Measurements from ENCODE around the gene ALG8. TPM values are rescaled to one million over a fixed set of nuclear protein-coding genes. Genes with fewer than 3 reads are reported as not detected.
"Not testable (repeated sequence)": the region's sequence is repeated elsewhere in the genome, so short reads cannot be mapped to it uniquely, and the experiment has no call there.

The ALG8 gene
- total RNA-seq: 10 to 100 TPM; 48.6 to 52.9 TPM

- ChIA-PET POLR2A (interaction anchor here (0.5 to 1.7 kb wide), 7 partner anchors 49 to 313 kb away, joined by 3 to 11 read pairs (median 4); partner anchors contain the start of genes GAB2, INTS4, KCTD21 and NDUFC2), CTCF (interaction anchor here (0.8 to 1.4 kb wide), 4 partner anchors 43 to 280 kb away, joined by 3 to 7 read pairs (median 3); partner anchors contain the start of genes KCTD21 and USP35)
Measured at GRCh38 chr11:78139422-78140391, at the start of gene ALG8. ALG8 (minus strand) TSS chr11:78139626; CDS start chr11:78139588, 38 bp downstream.

GRCh38 chr11:78188286-78189173 is 49.1 kb upstream of the ALG8 start, which contains the start of the genes KCTD21 and USP35:
KCTD21 (minus strand) TSS chr11:78188626; CDS start chr11:78174554, 14,072 bp downstream.
USP35 (plus strand) TSS chr11:78188919; CDS start chr11:78196246, 7,327 bp downstream.
- POLR2A ChIA-PET: interaction anchor here (1.0 to 1.9 kb wide), 3 partner anchors 49 to 193 kb away, joined by 4 to 11 read pairs (median 4); partner anchors contain the start of genes ALG8 and NDUFC2
- CTCF ChIA-PET: interaction anchor here (0.6 to 2.1 kb wide), 5 partner anchors 49 to 376 kb away, joined by 3 to 7 read pairs (median 3); partner anchors contain the start of genes ALG8 and INTS4

- ChIA-PET POLR2A (interaction anchor here (1.0 to 1.9 kb wide), 3 partner anchors 48 to 193 kb away, joined by 4 to 11 read pairs (median 4); partner anchors contain the start of genes ALG8 and NDUFC2), CTCF (interaction anchor here (0.6 to 2.1 kb wide), 5 partner anchors 48 to 377 kb away, joined by 3 to 7 read pairs (median 3); partner anchors contain the start of genes ALG8 and INTS4)
Measured at GRCh38 chr11:78187366-78188285, 48.2 kb upstream of the ALG8 start.

- POLR2A ChIA-PET: no interaction called here
- CTCF ChIA-PET: no interaction called here
Measured at GRCh38 chr11:78181185-78181584, 41.8 kb upstream of the ALG8 start.

- POLR2A ChIA-PET: no interaction called here
- CTCF ChIA-PET: no interaction called here
Measured at GRCh38 chr11:78180751-78181150, 41.3 kb upstream of the ALG8 start.

GRCh38 chr11:78179459-78180071 is 40.1 kb upstream of the ALG8 start:
- ChIA-PET CTCF (no interaction called here), POLR2A (no interaction called here)

GRCh38 chr11:78177216-78177615 is 37.8 kb upstream of the ALG8 start:
- POLR2A ChIA-PET: no interaction called here
- CTCF ChIA-PET: no interaction called here

- POLR2A ChIA-PET: no interaction called here
- CTCF ChIA-PET: no interaction called here
Measured at GRCh38 chr11:78176605-78177141, 37.2 kb upstream of the ALG8 start.

- POLR2A ChIA-PET, CTCF ChIA-PET: not testable (repeated sequence)
Measured at GRCh38 chr11:78175862-78176261, 36.4 kb upstream of the ALG8 start.

GRCh38 chr11:78171951-78172350 is 32.5 kb upstream of the ALG8 start:
- CTCF ChIA-PET: no interaction called here
- POLR2A ChIA-PET: no interaction called here

- ChIA-PET POLR2A (no interaction called here), CTCF (interaction anchor here (1.4 kb wide), 1 partner anchor 394 kb away, joined by 3 read pairs; no protein-coding TSS in a partner anchor)
Measured at GRCh38 chr11:78170874-78171549, 31.6 kb upstream of the ALG8 start.

GRCh38 chr11:78170413-78170812 is 31.0 kb upstream of the ALG8 start:
- POLR2A ChIA-PET: no interaction called here
- CTCF ChIA-PET: interaction anchor here (1.4 kb wide), 1 partner anchor 394 kb away, joined by 3 read pairs; no protein-coding TSS in a partner anchor

GRCh38 chr11:78168539-78169477 is 29.4 kb upstream of the ALG8 start:
- CTCF ChIA-PET: no interaction called here
- POLR2A ChIA-PET: no interaction called here

- ChIA-PET POLR2A (no interaction called here), CTCF (interaction anchor here (0.5 kb wide), 2 partner anchors 25 to 462 kb away, joined by 3 read pairs; no protein-coding TSS in a partner anchor)
Measured at GRCh38 chr11:78166855-78167469, 27.5 kb upstream of the ALG8 start.

- ChIA-PET POLR2A (no interaction called here), CTCF (no interaction called here)
Measured at GRCh38 chr11:78164471-78164870, 25.0 kb upstream of the ALG8 start.

GRCh38 chr11:78163828-78164227 is 24.4 kb upstream of the ALG8 start:
- ChIA-PET CTCF (no interaction called here), POLR2A (no interaction called here)
